K562 (cell line): ENCODE results near the gene LOXL3.

Source experiments
- ELF1 ChIP-seq: fragments of 200-800 bp; sonication (Bioruptor generic); IDR thresholded peaks from 2 replicates; pipeline ENCODE4 v1.6.1; 2016; ENCODE audit warnings: missing genetic modification characterization, missing compliant biosample characterization
- EP300 ChIP-seq: IDR thresholded peaks from 2 replicates; pipeline ENCODE4 v1.6.1; 2012; ENCODE audit warnings: low read length, improper control_type of control experiment
- SIN3A ChIP-seq, 2 experiments: fragments of 150-350 bp in 1 of 2; IDR thresholded peaks; 2 replicates each; pipeline ENCODE4 v1.6.1; 2011 to 2016; ENCODE audit warnings: borderline replicate concordance in 2 of 2, low read depth in 2 of 2, low read length in 2 of 2, mild to moderate bottlenecking in 2 of 2, moderate library complexity in 2 of 2; ENCODE audit not compliant: control insufficient read depth in 1 of 2
- TEAD1 ChIP-seq, 2 experiments: fragments of 450-650 bp in 1 of 2; sonication (generic) in 1 of 2; formaldehyde crosslinking; IDR thresholded peaks; 2 replicates each; pipeline versions ENCODE4 v1.4.0 to v1.8.0; 2020 to 2022; ENCODE audit warnings: mild to moderate bottlenecking in 2 of 2, missing genetic modification reagents in 1 of 2
- USF1 ChIP-seq: sonication (generic); formaldehyde crosslinking; IDR thresholded peaks from 2 replicates; pipeline ENCODE4 v1.9.0; 2022; ENCODE audit warnings: mild to moderate bottlenecking, missing genetic modification reagents
- ZNF76 ChIP-seq: fragments of 250-450 bp; sonication (Bioruptor Pico); IDR thresholded peaks from 2 replicates; pipeline ENCODE4 v1.4.0; 2020; ENCODE audit warnings: mild to moderate bottlenecking, moderate library complexity, borderline replicate concordance

- TF ChIP-seq TEAD1 (CRISPR knock-in tag; IDR thresholded peaks at IDR 0.05) (no peak), ZNF76 (CRISPR knock-in tag) (no peak), SIN3A (IDR thresholded peaks at IDR 0.05; ENCODE audit: borderline replicate concordance in 2 of 2, control insufficient read depth in 1 of 2, low read depth in 2 of 2, low read length in 2 of 2) (no peak), USF1 (CRISPR knock-in tag) (no peak), EP300 (no peak), ELF1 (tag) (no peak)
Measured at GRCh38 chr2:74593826-74594772, 40.4 kb upstream of the LOXL3 start.
